ENCODE data around the gene NR1I3. TPM values are rescaled to one million over a fixed set of nuclear protein-coding genes. Genes with fewer than 3 reads are reported as not detected.

The NR1I3 gene
- total RNA-seq, 4 donors from 2014 or later: not detected

GRCh38 chr1:161189036-161189435 lies 49.0 kb downstream of the NR1I3 start:
- intact Hi-C loops (cut with DNase I; ENCODE audit: low total_unique reads): no loop called here
- Histone ChIP-seq H3K36me3 (no peaks in the 10 kb centered on the region), H3K27ac (no peak overlapping the region), H3K4me3 (no peak overlapping the region), H3K27me3 (no peaks in the 10 kb centered on the region), H3K9me3 (no peaks in the 10 kb centered on the region), H3K4me1 (peaks cover 0 to 19% (median 2%) of the 10 kb centered on the region in 4 donors)
- in situ Hi-C loops (cut with MboI; ENCODE audit: low pct_ligation_motif_present in 1 of 4, low pct_unique_long_range_greater_than_20kb in 1 of 4, low sequenced_read_pairs in 3 of 4): no loop called here
- 94 to 95% methylated on average over 5 of the region's 5 CpGs for WGBS, 2 donors (ENCODE audit: low coverage in 1 of 2)
- DNase-seq: no peak
- TF ChIP-seq, protein P1, sequence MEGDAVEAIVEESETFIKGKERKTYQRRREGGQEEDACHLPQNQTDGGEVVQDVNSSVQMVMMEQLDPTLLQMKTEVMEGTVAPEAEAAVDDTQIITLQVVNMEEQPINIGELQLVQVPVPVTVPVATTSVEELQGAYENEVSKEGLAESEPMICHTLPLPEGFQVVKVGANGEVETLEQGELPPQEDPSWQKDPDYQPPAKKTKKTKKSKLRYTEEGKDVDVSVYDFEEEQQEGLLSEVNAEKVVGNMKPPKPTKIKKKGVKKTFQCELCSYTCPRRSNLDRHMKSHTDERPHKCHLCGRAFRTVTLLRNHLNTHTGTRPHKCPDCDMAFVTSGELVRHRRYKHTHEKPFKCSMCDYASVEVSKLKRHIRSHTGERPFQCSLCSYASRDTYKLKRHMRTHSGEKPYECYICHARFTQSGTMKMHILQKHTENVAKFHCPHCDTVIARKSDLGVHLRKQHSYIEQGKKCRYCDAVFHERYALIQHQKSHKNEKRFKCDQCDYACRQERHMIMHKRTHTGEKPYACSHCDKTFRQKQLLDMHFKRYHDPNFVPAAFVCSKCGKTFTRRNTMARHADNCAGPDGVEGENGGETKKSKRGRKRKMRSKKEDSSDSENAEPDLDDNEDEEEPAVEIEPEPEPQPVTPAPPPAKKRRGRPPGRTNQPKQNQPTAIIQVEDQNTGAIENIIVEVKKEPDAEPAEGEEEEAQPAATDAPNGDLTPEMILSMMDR (IDR thresholded peaks at IDR 0.05): no peak
- TF ChIP-seq EP300 (IDR thresholded peaks at IDR 0.05; ENCODE audit: low read depth) (no peak), POLR2A (IDR thresholded peaks at IDR 0.05) (no peak), POLR2AphosphoS5 (IDR thresholded peaks at IDR 0.05) (no peak)

DNA sequence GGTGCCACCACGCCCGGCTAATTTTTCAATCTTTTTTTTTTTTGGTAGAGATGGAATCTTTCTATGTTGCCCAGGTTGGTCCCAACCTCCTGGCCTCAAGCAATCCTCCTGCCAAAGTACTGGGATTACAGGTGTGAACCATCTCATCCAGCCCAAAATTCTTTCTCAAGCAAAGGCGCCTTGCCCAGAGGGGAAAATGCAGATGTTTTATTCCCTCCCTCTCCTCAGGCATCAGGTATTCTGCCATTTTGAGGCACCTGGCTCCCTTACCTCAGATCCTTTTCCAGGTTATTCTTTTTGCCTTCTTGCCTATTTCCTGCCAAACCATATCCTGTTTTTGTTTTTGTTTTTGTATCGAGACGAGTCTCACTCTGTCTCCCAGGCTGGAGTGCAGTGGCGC lies 49.6 kb downstream of the NR1I3 start:
- Histone ChIP-seq H3K36me3 (no peaks in the 10 kb centered on the region), H3K4me1 (peaks cover 0 to 19% (median 2%) of the 10 kb centered on the region in 4 donors), H3K27me3 (no peaks in the 10 kb centered on the region), H3K27ac (no peak overlapping the region), H3K9me3 (no peaks in the 10 kb centered on the region), H3K4me3 (no peak overlapping the region)
- intact Hi-C loops (cut with DNase I; ENCODE audit: low total_unique reads) (no loop called here), in situ Hi-C loops (cut with MboI; ENCODE audit: low pct_ligation_motif_present in 1 of 4, low pct_unique_long_range_greater_than_20kb in 1 of 4, low sequenced_read_pairs in 3 of 4) (no loop called here)
- TF ChIP-seq, protein P1 (IDR thresholded peaks at IDR 0.05): no peak
- TF ChIP-seq POLR2AphosphoS5 (IDR thresholded peaks at IDR 0.05) (no peak), POLR2A (IDR thresholded peaks at IDR 0.05) (no peak), EP300 (IDR thresholded peaks at IDR 0.05; ENCODE audit: low read depth) (no peak)
- no peak for DNase-seq
- 83 to 100% methylated on average over 1 to 6 of the region's 6 CpGs for WGBS, 2 donors (ENCODE audit: low coverage in 1 of 2)

DNA sequence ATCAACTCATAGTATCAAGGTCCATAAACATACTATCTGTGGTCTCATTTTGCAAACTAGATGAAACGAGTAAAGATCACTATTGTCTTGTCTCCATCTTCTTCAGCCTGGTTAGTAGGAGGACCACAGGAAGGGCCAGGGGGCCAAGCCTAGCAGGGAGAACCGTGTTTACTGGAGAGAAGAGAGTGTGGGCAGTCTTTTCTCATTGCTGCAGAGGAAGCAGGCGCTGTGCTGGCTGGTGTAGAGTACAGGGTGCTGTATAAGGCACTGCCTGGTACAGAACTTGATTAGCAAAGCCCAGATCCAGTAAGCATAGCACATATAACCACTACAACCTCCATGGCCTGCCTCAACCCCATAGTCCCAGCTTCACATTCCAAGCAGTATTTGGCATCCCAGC lies 50.7 kb downstream of the NR1I3 start:
- H3K27ac ChIP-seq: peak overlapping the region in 2 of 4 donors; percentile 18 to 70
- no peak overlapping the region for H3K4me3 ChIP-seq
- H3K36me3 ChIP-seq: no peaks in the 10 kb centered on the region
- H3K27me3 ChIP-seq: no peaks in the 10 kb centered on the region
- intact Hi-C loops (cut with DNase I; ENCODE audit: low total_unique reads) (no loop called here), in situ Hi-C loops (cut with MboI; ENCODE audit: low pct_ligation_motif_present in 1 of 4, low pct_unique_long_range_greater_than_20kb in 1 of 4, low sequenced_read_pairs in 3 of 4) (no loop called here)
- WGBS, 2 donors (ENCODE audit: low coverage in 1 of 2): 65 to 76% methylated on average over 2 to 3 of the region's 3 CpGs
- peaks cover 0 to 19% (median 0%) of the 10 kb centered on the region in 4 donors for H3K4me1 ChIP-seq
- TF ChIP-seq EP300 (IDR thresholded peaks at IDR 0.05; ENCODE audit: low read depth) (no peak), POLR2A (IDR thresholded peaks at IDR 0.05) (no peak), POLR2AphosphoS5 (IDR thresholded peaks at IDR 0.05) (no peak)
- TF ChIP-seq, protein P1 (IDR thresholded peaks at IDR 0.05): no peak
- DNase-seq: no peak
- H3K9me3 ChIP-seq: no peaks in the 10 kb centered on the region

GRCh38 chr1:161185732-161186311 lies 52.2 kb downstream of the NR1I3 start:
- Histone ChIP-seq H3K36me3 (no peaks in the 10 kb centered on the region), H3K27ac (peak overlapping the region; percentile 70 to 76 (median 72)), H3K4me3 (no peak overlapping the region), H3K9me3 (no peaks in the 10 kb centered on the region), H3K27me3 (no peaks in the 10 kb centered on the region), H3K4me1 (peaks cover 0 to 27% (median 0%) of the 10 kb centered on the region in 4 donors)
- no peak for DNase-seq
- in situ Hi-C loops (cut with MboI; ENCODE audit: low pct_ligation_motif_present in 1 of 4, low pct_unique_long_range_greater_than_20kb in 1 of 4, low sequenced_read_pairs in 3 of 4) (no loop called here), intact Hi-C loops (cut with DNase I; ENCODE audit: low total_unique reads) (no loop called here)
- TF ChIP-seq POLR2A (IDR thresholded peaks at IDR 0.05) (no peak), POLR2AphosphoS5 (IDR thresholded peaks at IDR 0.05) (no peak), EP300 (IDR thresholded peaks at IDR 0.05; ENCODE audit: low read depth) (no peak)
- TF ChIP-seq, protein P1 (IDR thresholded peaks at IDR 0.05): no peak
- 29 to 42% methylated on average over 1 to 2 of the region's 2 CpGs for WGBS, 2 donors (ENCODE audit: low coverage in 1 of 2)
